ENCODE measurements around the gene RAB24.

RAB24 gene

GRCh38 chr5:177349762-177350161, 46.2 kb upstream of the RAB24 start:
- TF ChIP-seq POLR2AphosphoS5 (IDR thresholded peaks at IDR 0.05; ENCODE audit: low read depth), result no peak
- DNase-seq (ENCODE audit: low read depth in 1 of 2, low spot score in 1 of 2), result no peak
- Histone ChIP-seq H3K4me3 (replicated peaks; ENCODE audit: insufficient read depth, low read length) (peak overlapping the region; percentile 90), H3K27me3 (ENCODE audit: insufficient read depth, poor library complexity, severe bottlenecking) (no peaks in the 10 kb centered on the region), H3K27ac (replicated peaks) (no peak overlapping the region)

DNA sequence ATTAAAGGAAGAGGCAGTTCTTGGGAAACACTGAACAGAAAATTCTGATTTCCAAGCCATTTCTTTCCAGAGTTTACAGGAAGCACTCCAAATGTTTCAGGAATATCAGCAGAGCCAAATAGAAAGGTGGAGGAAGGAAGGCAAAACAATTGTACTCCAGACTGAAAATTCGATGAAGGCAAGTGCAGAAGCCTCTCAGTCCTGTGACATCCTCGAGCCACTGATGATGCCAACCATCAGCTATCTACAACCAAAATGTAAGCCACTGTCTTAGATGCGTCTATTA, 45.8 kb upstream of the RAB24 start:
- no peaks in the 10 kb centered on the region for H3K27me3 ChIP-seq (ENCODE audit: insufficient read depth, poor library complexity, severe bottlenecking)
- H3K4me3 ChIP-seq (replicated peaks; ENCODE audit: insufficient read depth, low read length), result no peak overlapping the region
- TF ChIP-seq GABPA (IDR thresholded peaks at IDR 0.05; ENCODE audit: low read depth) (no peak), POLR2AphosphoS5 (IDR thresholded peaks at IDR 0.05; ENCODE audit: low read depth) (no peak), SPI1 (IDR thresholded peaks at IDR 0.05; ENCODE audit: borderline replicate concordance, low read depth) (no peak), REST (IDR thresholded peaks at IDR 0.05; ENCODE audit: insufficient replicate concordance, low read depth) (no peak)
- TF ChIP-seq, protein P1, sequence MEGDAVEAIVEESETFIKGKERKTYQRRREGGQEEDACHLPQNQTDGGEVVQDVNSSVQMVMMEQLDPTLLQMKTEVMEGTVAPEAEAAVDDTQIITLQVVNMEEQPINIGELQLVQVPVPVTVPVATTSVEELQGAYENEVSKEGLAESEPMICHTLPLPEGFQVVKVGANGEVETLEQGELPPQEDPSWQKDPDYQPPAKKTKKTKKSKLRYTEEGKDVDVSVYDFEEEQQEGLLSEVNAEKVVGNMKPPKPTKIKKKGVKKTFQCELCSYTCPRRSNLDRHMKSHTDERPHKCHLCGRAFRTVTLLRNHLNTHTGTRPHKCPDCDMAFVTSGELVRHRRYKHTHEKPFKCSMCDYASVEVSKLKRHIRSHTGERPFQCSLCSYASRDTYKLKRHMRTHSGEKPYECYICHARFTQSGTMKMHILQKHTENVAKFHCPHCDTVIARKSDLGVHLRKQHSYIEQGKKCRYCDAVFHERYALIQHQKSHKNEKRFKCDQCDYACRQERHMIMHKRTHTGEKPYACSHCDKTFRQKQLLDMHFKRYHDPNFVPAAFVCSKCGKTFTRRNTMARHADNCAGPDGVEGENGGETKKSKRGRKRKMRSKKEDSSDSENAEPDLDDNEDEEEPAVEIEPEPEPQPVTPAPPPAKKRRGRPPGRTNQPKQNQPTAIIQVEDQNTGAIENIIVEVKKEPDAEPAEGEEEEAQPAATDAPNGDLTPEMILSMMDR (IDR thresholded peaks at IDR 0.05; ENCODE audit: insufficient read depth, low read length), result no peak
- H3K27ac ChIP-seq (replicated peaks), result no peak overlapping the region
- no peak for DNase-seq (ENCODE audit: low read depth in 1 of 2, low spot score in 1 of 2)

- DNase-seq (ENCODE audit: low read depth in 1 of 2, low spot score in 1 of 2), result no peak
- TF ChIP-seq POLR2AphosphoS5 (IDR thresholded peaks at IDR 0.05; ENCODE audit: low read depth) (no peak), REST (IDR thresholded peaks at IDR 0.05; ENCODE audit: insufficient replicate concordance, low read depth) (no peak), GABPA (IDR thresholded peaks at IDR 0.05; ENCODE audit: low read depth) (no peak), SPI1 (IDR thresholded peaks at IDR 0.05; ENCODE audit: borderline replicate concordance, low read depth) (no peak)
- TF ChIP-seq, protein P1 (IDR thresholded peaks at IDR 0.05; ENCODE audit: insufficient read depth, low read length), result no peak
- Histone ChIP-seq H3K27me3 (ENCODE audit: insufficient read depth, poor library complexity, severe bottlenecking) (no peaks in the 10 kb centered on the region), H3K27ac (replicated peaks) (no peak overlapping the region), H3K4me3 (replicated peaks; ENCODE audit: insufficient read depth, low read length) (no peak overlapping the region)
Observed at GRCh38 chr5:177347699-177348098, 44.2 kb upstream of the RAB24 start.

DNA sequence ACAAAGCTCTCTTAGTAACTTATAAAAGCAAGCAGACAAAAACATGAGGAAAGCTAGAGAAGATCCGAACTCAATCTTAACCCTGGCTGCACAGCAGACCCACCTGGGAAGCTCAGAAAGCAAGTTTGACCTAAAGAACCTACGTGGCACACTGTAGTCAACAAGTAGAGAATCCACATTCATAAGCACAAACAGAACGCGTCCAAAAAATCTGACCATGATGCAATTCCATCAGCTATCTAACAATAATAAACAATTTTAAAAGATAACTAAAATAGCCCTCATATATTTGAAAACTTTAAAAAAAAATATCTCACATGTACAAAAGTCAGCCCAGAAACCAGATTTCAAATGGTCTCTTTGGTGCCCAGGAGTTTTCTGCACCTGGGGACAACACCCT, 43.3 kb upstream of the RAB24 start:
- no peak overlapping the region for H3K4me3 ChIP-seq (replicated peaks; ENCODE audit: insufficient read depth, low read length)
- no peak for TF ChIP-seq SPI1 (IDR thresholded peaks at IDR 0.05; ENCODE audit: borderline replicate concordance, low read depth)
- TF ChIP-seq REST (IDR thresholded peaks at IDR 0.05; ENCODE audit: insufficient replicate concordance, low read depth), result no peak
- no peak for TF ChIP-seq GABPA (IDR thresholded peaks at IDR 0.05; ENCODE audit: low read depth)
- TF ChIP-seq POLR2AphosphoS5 (IDR thresholded peaks at IDR 0.05; ENCODE audit: low read depth), result no peak
- TF ChIP-seq, protein P1 (IDR thresholded peaks at IDR 0.05; ENCODE audit: insufficient read depth, low read length), result no peak
- no peak overlapping the region for H3K27ac ChIP-seq (replicated peaks)

More for the DNA sequence above, 43.3 kb upstream of the RAB24 start:
- H3K27me3 ChIP-seq (ENCODE audit: insufficient read depth, poor library complexity, severe bottlenecking), result no peaks in the 10 kb centered on the region
- DNase-seq (ENCODE audit: low read depth in 1 of 2, low spot score in 1 of 2), result no peak

Data from HL-60 (cell line).